SK-N-SH (cell line): ENCODE data around the gene MRM2. TPM values are rescaled to one million over a fixed set of nuclear protein-coding genes. Genes with fewer than 3 reads are reported as not detected.
A peak's percentile ranks its signal among the peaks of the same experiment; 100 is the strongest.

Experiments
- CTCF ChIA-PET: fragments of 300-600, 350-600 bp; formaldehyde crosslinking; extraction: SDS; loops from one replicate; lab custom pipeline; 2021; lab: Yijun Ruan, JAX
- POLR2A ChIA-PET: fragments of 350-600 bp; sonication (Branson Sonifier 250); formaldehyde crosslinking; extraction: SDS; loops from one replicate; lab custom pipeline; 2020; ENCODE audit warnings: antibody characterized with exemption, inconsistent platforms; lab: Yijun Ruan, JAX
- DNase-seq: peaks from one replicate; pipeline ENCODE4 v3.0.0; 2012
- H2AFZ ChIP-seq: fragments of 200-600 bp; sonication (generic); 2 replicates; pipeline ENCODE4 v1.8.1; 2016; ENCODE audit warnings: antibody characterized with exemption, mild to moderate bottlenecking, low read depth
- H3F3A ChIP-seq: fragments of 200-600 bp; sonication (generic); replicated peaks from 2 replicates; pipeline ENCODE3; 2016; ENCODE audit warnings: antibody characterized with exemption, mild to moderate bottlenecking; ENCODE audit not compliant: insufficient read depth
- H3K27ac ChIP-seq, 2 experiments: fragments of 200-500 bp in 1 of 2; fragments of 200-600 bp in 1 of 2; sonication (Bioruptor generic) in 1 of 2; sonication (generic), shearing (Covaris generic) in 1 of 2; 2 replicates each; pipeline versions ENCODE4 v1.5.1 to v1.6.1; 2014 to 2016; ENCODE audit warnings: low read depth in 2 of 2, inconsistent platforms in 1 of 2, low read length in 1 of 2, mild to moderate bottlenecking in 1 of 2, mixed read lengths in 1 of 2
- H3K27me3 ChIP-seq: fragments of 200-600 bp; sonication (generic), shearing (Covaris generic); 2 replicates; pipeline ENCODE4 v1.6.1; 2016; ENCODE audit warnings: mixed run types; ENCODE audit not compliant: insufficient read depth
- H3K36me3 ChIP-seq, 2 experiments: fragments of 200-500 bp in 1 of 2; fragments of 200-600 bp in 1 of 2; sonication (Bioruptor generic) in 1 of 2; sonication (generic) in 1 of 2; replicated peaks in 1 of 2; 2 replicates each; pipeline versions ENCODE3 to v1.5.1; 2014 to 2016; ENCODE audit warnings: low read length in 1 of 2, mild to moderate bottlenecking in 1 of 2; ENCODE audit not compliant: insufficient read depth in 2 of 2, control insufficient read depth in 1 of 2
- H3K4me1 ChIP-seq, 2 experiments: fragments of 200-500 bp in 1 of 2; fragments of 200-600 bp in 1 of 2; sonication (Bioruptor generic) in 1 of 2; sonication (generic), shearing (Covaris generic) in 1 of 2; 2 replicates each; pipeline versions ENCODE4 v1.5.1 to v1.6.1; 2014 to 2016; ENCODE audit warnings: low read depth in 1 of 2, low read length in 1 of 2, mixed run types in 1 of 2; ENCODE audit not compliant: insufficient read depth in 2 of 2, control insufficient read depth in 1 of 2
- H3K4me2 ChIP-seq: fragments of 200-600 bp; sonication (generic), shearing (Covaris generic); 2 replicates; pipeline ENCODE4 v1.6.1; 2017; ENCODE audit warnings: mixed run types
- H3K4me3 ChIP-seq, 2 experiments: fragments of 200-500 bp in 1 of 2; fragments of 200-600 bp in 1 of 2; sonication (Bioruptor generic) in 1 of 2; sonication (generic), shearing (Covaris generic) in 1 of 2; 2 replicates each; pipeline versions ENCODE4 v1.5.1 to v1.8.1; 2014 to 2016; ENCODE audit warnings: low read depth in 2 of 2, inconsistent platforms in 1 of 2, low read length in 1 of 2, mild to moderate bottlenecking in 1 of 2, mixed read lengths in 1 of 2, moderate library complexity in 1 of 2
- H3K79me2 ChIP-seq: fragments of 200-600 bp; sonication (generic); 2 replicates; pipeline ENCODE4 v1.8.1; 2017; ENCODE audit warnings: mild to moderate bottlenecking; ENCODE audit not compliant: insufficient read depth
- H3K9ac ChIP-seq: fragments of 200-600 bp; sonication (generic); 2 replicates; pipeline ENCODE4 v1.6.1; 2017; ENCODE audit warnings: mixed run types
- H3K9me2 ChIP-seq: fragments of 200-600 bp; sonication (generic); 2 replicates; pipeline ENCODE4 v1.6.1; 2017; ENCODE audit warnings: mixed run types
- H3K9me3 ChIP-seq: fragments of 200-600 bp; sonication (generic); 2 replicates; pipeline ENCODE4 v1.6.1; 2017; ENCODE audit warnings: mixed run types, mild to moderate bottlenecking, moderate library complexity
- H4K20me1 ChIP-seq: fragments of 200-600 bp; sonication (generic); 2 replicates; pipeline ENCODE4 v1.6.1; 2017; ENCODE audit warnings: mild to moderate bottlenecking, mixed run types; ENCODE audit not compliant: insufficient read depth
- CHD2 ChIP-seq: fragments of 150-350 bp; IDR thresholded peaks from 2 replicates; pipeline ENCODE4 v1.6.1; 2018; ENCODE audit warnings: low read length; ENCODE audit not compliant: partially characterized antibody
- ELF1 ChIP-seq: IDR thresholded peaks from 2 replicates; pipeline ENCODE4 v1.4.0; 2012
- EP300 ChIP-seq, 2 experiments: IDR thresholded peaks; 2 replicates each; pipeline versions ENCODE4 v1.4.0 to v1.6.1; 2012; ENCODE audit warnings: borderline replicate concordance in 1 of 2, low read depth in 1 of 2, low read length in 1 of 2
- EZH2phosphoT487 ChIP-seq: fragments of 200-600 bp; sonication (generic); IDR thresholded peaks from 2 replicates; pipeline ENCODE4 v1.6.1; 2017; ENCODE audit warnings: low read depth, mixed run types, mild to moderate bottlenecking, antibody characterized with exemption, moderate library complexity, borderline replicate concordance
- FOSL2 ChIP-seq: IDR thresholded peaks from 2 replicates; pipeline ENCODE4 v1.4.0; 2012; ENCODE audit warnings: low read depth, mild to moderate bottlenecking, moderate library complexity, borderline replicate concordance
- GABPA ChIP-seq: IDR thresholded peaks from 2 replicates; pipeline ENCODE4 v1.4.0; 2012; ENCODE audit warnings: low read depth, mild to moderate bottlenecking
- JUND ChIP-seq: IDR thresholded peaks from 2 replicates; pipeline ENCODE4 v1.4.0; 2012
- MXI1 ChIP-seq: IDR thresholded peaks from 2 replicates; pipeline ENCODE4 v1.6.1; 2012; ENCODE audit warnings: mild to moderate bottlenecking, low read depth, low read length, improper control_type of control experiment
- NFIC ChIP-seq: IDR thresholded peaks from 2 replicates; pipeline ENCODE4 v1.4.0; 2012; ENCODE audit warnings: borderline replicate concordance
- NRF1 ChIP-seq: IDR thresholded peaks from 2 replicates; pipeline ENCODE4 v1.6.1; 2012; ENCODE audit warnings: low read depth, mild to moderate bottlenecking, low read length
- POLR2AphosphoS5 ChIP-seq: IDR thresholded peaks from 2 replicates; pipeline ENCODE4 v1.6.1; 2012; ENCODE audit warnings: low read depth, low read length
- RAD21 ChIP-seq: IDR thresholded peaks from 2 replicates; pipeline ENCODE4 v1.6.1; 2012; ENCODE audit warnings: mild to moderate bottlenecking, low read length
- RCOR1 ChIP-seq: fragments of 150-350 bp; IDR thresholded peaks from 2 replicates; pipeline ENCODE4 v1.6.1; 2017; ENCODE audit warnings: antibody characterized with exemption, low read length
- RFX5 ChIP-seq: IDR thresholded peaks from 2 replicates; pipeline ENCODE4 v1.6.1; 2012; ENCODE audit warnings: mild to moderate bottlenecking, improper control_type of control experiment, low read length
- RXRA ChIP-seq: IDR thresholded peaks from 2 replicates; pipeline ENCODE4 v1.4.0; 2012; ENCODE audit warnings: low read depth, mild to moderate bottlenecking, borderline replicate concordance
- SIN3A ChIP-seq: IDR thresholded peaks from 2 replicates; pipeline ENCODE4 v1.6.1; 2012; ENCODE audit warnings: low read depth, mild to moderate bottlenecking, low read length, moderate library complexity, borderline replicate concordance
- TAF1 ChIP-seq: IDR thresholded peaks from 2 replicates; pipeline ENCODE4 v1.6.1; 2012; ENCODE audit warnings: low read depth, mild to moderate bottlenecking, low read length, moderate library complexity, borderline replicate concordance
- TCF12 ChIP-seq: IDR thresholded peaks from 2 replicates; pipeline ENCODE4 v1.4.0; 2012
- USF2 ChIP-seq: fragments of 150-350 bp; IDR thresholded peaks from 2 replicates; pipeline ENCODE4 v1.6.1; 2017; ENCODE audit warnings: antibody characterized with exemption, low read length, low read depth, borderline replicate concordance
- WGBS: methylation state at CpG from one replicate; pipeline ENCODE4 v1.1.6; 2017; ENCODE audit warnings: low lambda C conversion rate; 5-methylcytosine and 5-hydroxymethylcytosine counted together
- polyA plus RNA-seq, 3 experiments: library from polyadenylated mRNA; depleted of rRNA; stranded (reverse); fragments of >200 nt; gene quantifications; 2 replicates each; pipeline ENCODE4 v1.2.3, GENCODE V29; 2012
- TF ChIP-seq, protein P1 (sequence below): IDR thresholded peaks from 2 replicates; pipeline ENCODE4; 2012

Gene MRM2
- polyA plus RNA-seq, 1 of the 3 experiments (the other 2 are of a cell fraction), result 30.7 TPM

GRCh38 chr7:2282185-2282751 is 40.3 kb upstream of the MRM2 start:
- peaks cover 11% of the 10 kb centered on the region; the same call in 1 of the 2 replicates for H3K79me2 ChIP-seq
- H3K36me3 ChIP-seq, result no peaks in the 10 kb centered on the region
- H3K4me3 ChIP-seq, result no peak overlapping the region
- H3K4me1 ChIP-seq, result peaks cover 0 to 13% of the 10 kb centered on the region in 2 experiments; a peak in 1 of 4 replicates
- WGBS, result 95% methylated on average over 14 of the region's 14 CpGs
- ChIA-PET POLR2A (interaction anchor here (1.0 kb wide), 1 partner anchor 47 kb away, joined by 5 read pairs; no protein-coding TSS in a partner anchor), CTCF (interaction anchor here (1.1 to 1.9 kb wide), 3 partner anchors 35 to 66 kb away, joined by 4 to 7 read pairs (median 4); no protein-coding TSS in a partner anchor)
- H3K4me2 ChIP-seq, result no peak overlapping the region
- no peak for DNase-seq
- no peaks in the 10 kb centered on the region for H3K9me2 ChIP-seq
- TF ChIP-seq USF2 (no peak), JUND (no peak), SIN3A (no peak), EP300 (IDR thresholded peaks at IDR 0.05; ENCODE audit: borderline replicate concordance in 1 of 2, low read depth in 1 of 2, low read length in 1 of 2) (no peak), MXI1 (no peak), RXRA (no peak), CHD2 (no peak), RCOR1 (no peak), RAD21 (no peak), EZH2phosphoT487 (no peak), POLR2AphosphoS5 (no peak), NFIC (no peak), FOSL2 (no peak), TAF1 (no peak), ELF1 (no peak), TCF12 (no peak), GABPA (no peak)
- no peaks in the 10 kb centered on the region for H3F3A ChIP-seq
- H3K9ac ChIP-seq, result no peak overlapping the region
- no peaks in the 10 kb centered on the region for H3K27me3 ChIP-seq
- H4K20me1 ChIP-seq, result 0 out of 2 replicates have a peak, but pooled peaks cover 5% of the 10 kb centered on the region
- H2AFZ ChIP-seq, result no peak overlapping the region
- peak overlapping the region in 1 of 2 experiments; percentile 66; a peak in 2 of 4 replicates for H3K27ac ChIP-seq
- no peaks in the 10 kb centered on the region for H3K9me3 ChIP-seq

GRCh38 chr7:2281541-2281940 is 39.5 kb upstream of the MRM2 start:
- Histone ChIP-seq H3K4me3 (no peak overlapping the region), H4K20me1 (0 out of 2 replicates have a peak, but pooled peaks cover 5% of the 10 kb centered on the region), H3K4me2 (no peak overlapping the region), H3F3A (no peaks in the 10 kb centered on the region), H3K9me3 (no peaks in the 10 kb centered on the region), H3K9ac (no peak overlapping the region), H3K9me2 (no peaks in the 10 kb centered on the region), H3K27ac (peak overlapping the region in 1 of 2 experiments; percentile 66; a peak in 2 of 4 replicates), H3K79me2 (peaks cover 11% of the 10 kb centered on the region; the same call in 1 of the 2 replicates), H3K27me3 (no peaks in the 10 kb centered on the region), H2AFZ (no peak overlapping the region), H3K36me3 (no peaks in the 10 kb centered on the region), H3K4me1 (peaks cover 0 to 13% of the 10 kb centered on the region in 2 experiments; a peak in 1 of 4 replicates)
- WGBS, result 70% methylated on average over 9 of the region's 9 CpGs
- TF ChIP-seq ELF1, result no peak
- TF ChIP-seq NFIC, result no peak
- TF ChIP-seq TAF1, result no peak
- TF ChIP-seq SIN3A, result no peak
- TF ChIP-seq RAD21, result no peak; the same call in 1 of the 2 replicates
- TF ChIP-seq, protein P1, sequence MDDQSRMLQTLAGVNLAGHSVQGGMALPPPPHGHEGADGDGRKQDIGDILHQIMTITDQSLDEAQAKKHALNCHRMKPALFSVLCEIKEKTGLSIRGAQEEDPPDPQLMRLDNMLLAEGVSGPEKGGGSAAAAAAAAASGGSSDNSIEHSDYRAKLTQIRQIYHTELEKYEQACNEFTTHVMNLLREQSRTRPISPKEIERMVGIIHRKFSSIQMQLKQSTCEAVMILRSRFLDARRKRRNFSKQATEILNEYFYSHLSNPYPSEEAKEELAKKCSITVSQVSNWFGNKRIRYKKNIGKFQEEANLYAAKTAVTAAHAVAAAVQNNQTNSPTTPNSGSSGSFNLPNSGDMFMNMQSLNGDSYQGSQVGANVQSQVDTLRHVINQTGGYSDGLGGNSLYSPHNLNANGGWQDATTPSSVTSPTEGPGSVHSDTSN, result no peak
- TF ChIP-seq GABPA, result no peak
- no peak for TF ChIP-seq MXI1
- no peak for TF ChIP-seq JUND
- TF ChIP-seq USF2, result no peak
- TF ChIP-seq NRF1, result no peak
- no peak for TF ChIP-seq RFX5
- DNase-seq, result peak; percentile 88
- CTCF ChIA-PET, result interaction anchor here (1.1 to 1.9 kb wide), 3 partner anchors 34 to 66 kb away, joined by 4 to 7 read pairs (median 4); no protein-coding TSS in a partner anchor
- POLR2A ChIA-PET, result interaction anchor here (1.0 kb wide), 1 partner anchor 48 kb away, joined by 5 read pairs; no protein-coding TSS in a partner anchor
